Measurements from ENCODE around the gene SGCA. TPM values are rescaled to one million over a fixed set of nuclear protein-coding genes. Genes with fewer than 3 reads are reported as not detected.

SGCA gene
- total RNA-seq, 2 donors from 2014 or later: 0.89 to 5.5 TPM

GRCh38 chr17:50122945-50123344 lies 42.9 kb upstream of the SGCA start:
- H3K27ac ChIP-seq: no peak overlapping the region
- intact Hi-C loops (cut with DNase I): no loop called here
- no peak overlapping the region for H3K4me3 ChIP-seq

GRCh38 chr17:50123649-50124349 lies 42.0 kb upstream of the SGCA start:
- no peaks in the 10 kb centered on the region for H3K9me3 ChIP-seq
- peak overlapping the region in 1 of 2 donors; percentile 49 for H3K9ac ChIP-seq (ENCODE audit: low read depth in 2 of 2, low read length in 2 of 2)
- TF ChIP-seq, protein P1, sequence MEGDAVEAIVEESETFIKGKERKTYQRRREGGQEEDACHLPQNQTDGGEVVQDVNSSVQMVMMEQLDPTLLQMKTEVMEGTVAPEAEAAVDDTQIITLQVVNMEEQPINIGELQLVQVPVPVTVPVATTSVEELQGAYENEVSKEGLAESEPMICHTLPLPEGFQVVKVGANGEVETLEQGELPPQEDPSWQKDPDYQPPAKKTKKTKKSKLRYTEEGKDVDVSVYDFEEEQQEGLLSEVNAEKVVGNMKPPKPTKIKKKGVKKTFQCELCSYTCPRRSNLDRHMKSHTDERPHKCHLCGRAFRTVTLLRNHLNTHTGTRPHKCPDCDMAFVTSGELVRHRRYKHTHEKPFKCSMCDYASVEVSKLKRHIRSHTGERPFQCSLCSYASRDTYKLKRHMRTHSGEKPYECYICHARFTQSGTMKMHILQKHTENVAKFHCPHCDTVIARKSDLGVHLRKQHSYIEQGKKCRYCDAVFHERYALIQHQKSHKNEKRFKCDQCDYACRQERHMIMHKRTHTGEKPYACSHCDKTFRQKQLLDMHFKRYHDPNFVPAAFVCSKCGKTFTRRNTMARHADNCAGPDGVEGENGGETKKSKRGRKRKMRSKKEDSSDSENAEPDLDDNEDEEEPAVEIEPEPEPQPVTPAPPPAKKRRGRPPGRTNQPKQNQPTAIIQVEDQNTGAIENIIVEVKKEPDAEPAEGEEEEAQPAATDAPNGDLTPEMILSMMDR (IDR thresholded peaks at IDR 0.05): no peak
- DNase-seq: no peak
- H3K36me3 ChIP-seq: no peaks in the 10 kb centered on the region
- intact Hi-C loops (cut with DNase I): no loop called here
- no peak overlapping the region for H3K4me3 ChIP-seq
- H3K4me1 ChIP-seq: peaks cover 2% of the 10 kb centered on the region
- H3K27ac ChIP-seq: no peak overlapping the region
- H3K27me3 ChIP-seq: peaks cover 4% of the 10 kb centered on the region

More at GRCh38 chr17:50122945-50123344, 42.9 kb upstream of the SGCA start:
- no peak for DNase-seq
- no peaks in the 10 kb centered on the region for H3K36me3 ChIP-seq
- TF ChIP-seq, protein P1 (IDR thresholded peaks at IDR 0.05): no peak
- H3K27me3 ChIP-seq: peaks cover 9% of the 10 kb centered on the region
- no peak overlapping the region for H3K9ac ChIP-seq (ENCODE audit: low read depth in 2 of 2, low read length in 2 of 2)
- H3K4me1 ChIP-seq: no peaks in the 10 kb centered on the region
- H3K9me3 ChIP-seq: no peaks in the 10 kb centered on the region

- Histone ChIP-seq H3K4me3 (no peak overlapping the region), H3K9me3 (no peaks in the 10 kb centered on the region), H3K4me1 (peaks cover 10% of the 10 kb centered on the region), H3K9ac (ENCODE audit: low read depth in 2 of 2, low read length in 2 of 2) (no peak overlapping the region), H3K27me3 (peaks cover 16% of the 10 kb centered on the region), H3K27ac (no peak overlapping the region), H3K36me3 (no peaks in the 10 kb centered on the region)
- TF ChIP-seq, protein P1 (IDR thresholded peaks at IDR 0.05): no peak
- intact Hi-C loops (cut with DNase I): no loop called here
- DNase-seq: no peak
These were observed 40.3 kb upstream of the SGCA start for GRCh38 chr17:50125420-50125997.

DNA sequence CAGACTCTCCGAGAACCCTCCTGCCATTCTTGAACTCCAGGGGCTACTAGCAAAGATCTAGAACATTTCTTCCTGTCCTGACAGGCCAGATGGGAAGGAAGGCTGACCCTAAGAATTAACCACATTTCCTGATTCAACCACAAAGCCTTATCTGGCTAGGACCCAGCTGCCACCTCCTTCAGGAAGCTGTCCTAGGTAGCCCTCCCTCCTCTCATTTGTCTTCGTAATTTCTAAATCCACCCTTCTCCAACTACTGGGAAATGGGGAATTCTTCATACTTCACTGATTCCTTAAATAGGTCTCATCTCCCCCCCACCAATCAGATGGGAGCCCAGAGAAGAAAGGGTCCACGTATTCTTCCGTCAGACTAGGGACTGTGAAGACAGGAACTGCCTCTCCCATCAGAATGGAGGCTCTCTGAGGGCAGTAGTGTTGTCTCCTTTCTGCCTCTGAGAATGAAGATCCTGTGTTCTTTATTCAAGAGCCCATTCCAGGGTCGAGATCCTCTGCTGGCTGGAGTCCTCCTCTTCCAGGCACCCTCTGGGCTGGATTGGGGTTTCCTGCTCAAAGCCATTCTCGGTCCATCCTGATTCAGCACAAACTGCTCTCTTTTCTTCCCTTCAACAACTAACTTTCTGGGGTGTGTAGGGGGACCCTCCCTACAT lies 38.0 kb upstream of the SGCA start:
- intact Hi-C loops (cut with DNase I): no loop called here
- Histone ChIP-seq H3K27ac (no peak overlapping the region), H3K36me3 (no peaks in the 10 kb centered on the region), H3K4me3 (no peak overlapping the region), H3K9ac (ENCODE audit: low read depth in 2 of 2, low read length in 2 of 2) (no peak overlapping the region), H3K27me3 (peaks cover 16% of the 10 kb centered on the region), H3K4me1 (peaks cover 10% of the 10 kb centered on the region), H3K9me3 (no peaks in the 10 kb centered on the region)
- TF ChIP-seq, protein P1 (IDR thresholded peaks at IDR 0.05): no peak
- no peak for DNase-seq

GRCh38 chr17:50128441-50129352 lies 37.1 kb upstream of the SGCA start:
- peak overlapping the region in 1 of 2 donors; percentile 67 for H3K9ac ChIP-seq (ENCODE audit: low read depth in 2 of 2, low read length in 2 of 2)
- peak overlapping the region; percentile 33 for H3K4me3 ChIP-seq
- TF ChIP-seq, protein P1 (IDR thresholded peaks at IDR 0.05): no peak
- no peaks in the 10 kb centered on the region for H3K9me3 ChIP-seq
- H3K4me1 ChIP-seq: peaks cover 10% of the 10 kb centered on the region
- no peaks in the 10 kb centered on the region for H3K36me3 ChIP-seq
- intact Hi-C loops (cut with DNase I): no loop called here
- peaks cover 16% of the 10 kb centered on the region for H3K27me3 ChIP-seq
- no peak overlapping the region for H3K27ac ChIP-seq
- DNase-seq: no peak

Measured in colonic mucosa (tissue), 4 donors.